Pancreas (tissue), 10 donors: ENCODE data around the gene CSTPP1. TPM values are rescaled to one million over a fixed set of nuclear protein-coding genes. Genes with fewer than 3 reads are reported as not detected.
A peak's percentile ranks its signal among the peaks of the same experiment; 100 is the strongest.

Experiments used
- ATAC-seq, 4 donors: fragments of 200-7000 bp; cut with Tn5 transposase; one replicate each; pipeline versions ENCODE4 v1.8.0 to v1.9.1; 2020; ENCODE audit warnings: mild to moderate bottlenecking in 4 of 4, moderate library complexity in 4 of 4
- DNase-seq, 6 donors: peaks; one replicate each; pipeline ENCODE4 v3.0.0-alpha.2; 2020
- FAIRE-seq: peaks from 2 replicates; lab custom pipeline; 2012; peaks lifted over from hg19 to GRCh38; lab: Jason Lieb, UNC
- H3K27ac ChIP-seq, 4 donors: fragments of 200-600 bp; sonication (generic); 1 replicate in 3 of 4; 2 replicates in 1 of 4; pipeline versions ENCODE4 v1.5.0 to v1.8.0; 2020
- H3K27me3 ChIP-seq, 4 donors: fragments of 200-600 bp; one replicate each; pipeline ENCODE4 v1.8.0; 2021
- H3K36me3 ChIP-seq, 3 donors: fragments of 200-600 bp; sonication (generic) in 1 of 3; one replicate each; pipeline versions ENCODE4 v1.5.0 to v1.8.0; 2020 to 2021
- H3K4me1 ChIP-seq, 3 donors: fragments of 200-600 bp; one replicate each; pipeline ENCODE4 v1.8.0; 2021
- H3K4me3 ChIP-seq, 4 donors: fragments of 200-600 bp; sonication (generic) in 2 of 4; one replicate each; pipeline versions ENCODE4 v1.5.0 to v1.8.0; 2020 to 2021
- H3K9me3 ChIP-seq, 4 donors: fragments of 200-600 bp; one replicate each; pipeline ENCODE4 v1.8.0; 2021
- WGBS, 2 donors: extraction: QIAGEN DNeasy Blood & Tissue Kit; methylation state at CpG; one replicate each; pipeline ENCODE4 v1.1.7; 2013; 5-methylcytosine and 5-hydroxymethylcytosine counted together
- intact Hi-C, 3 donors: fragments of 100-400 bp; cut with DNase I; formaldehyde crosslinking; loops; one replicate each; pipeline versions ENCODE4 v1.11.1 to v1.14.2; 2022
- polyA plus RNA-seq, 2 donors: library from polyadenylated mRNA; stranded (reverse); fragments of 200-250 nt; gene quantifications; one replicate each; pipeline ENCODE4 v1.2.3, GENCODE V29; 2013
- total RNA-seq, 6 donors: library from RNA; stranded (reverse); fragmentation: NEBNext Ultra II Directional in 4 of 6; extraction: Animal tissue kit (Norgen Biotek cat#: 25700) in 4 of 6; gene quantifications; one replicate each; pipeline versions ENCODE4 v1.2.1 to v1.2.4, GENCODE V29; 2021 to 2023
- TF ChIP-seq, protein P1 (sequence below), 4 donors: fragments of 200-600 bp; sonication (generic) in 3 of 4; IDR thresholded peaks; one replicate each; pipeline versions ENCODE4 v1.5.0 to v1.8.0; 2021; ENCODE audit warnings: antibody characterized with exemption in 4 of 4
- donor health status: healthy with polysubstance abuse.
- donor health status: DM: no; HTN: no; CAD: no; lungs with moderate emphysema.
- donor health status: DM: no; HTN: no; CAD: no.
- donor health status: control.
- donor health status: control.
- donor health status: Bipolar disorder and iron deficiency.
- donor health status: DM: yes; HTN: yes; CAD: no.
- donor health status: DM: no; HTN: no; CAD: no.
- donor health status: DM: no; HTN: no; CAD: no.
- donor health status: DM: yes; HTN: yes; CAD: no.

CSTPP1 gene
- total and polyA plus RNA-seq, 8 donors = 9.7 to 23.6 (median 14.0) TPM

DNA sequence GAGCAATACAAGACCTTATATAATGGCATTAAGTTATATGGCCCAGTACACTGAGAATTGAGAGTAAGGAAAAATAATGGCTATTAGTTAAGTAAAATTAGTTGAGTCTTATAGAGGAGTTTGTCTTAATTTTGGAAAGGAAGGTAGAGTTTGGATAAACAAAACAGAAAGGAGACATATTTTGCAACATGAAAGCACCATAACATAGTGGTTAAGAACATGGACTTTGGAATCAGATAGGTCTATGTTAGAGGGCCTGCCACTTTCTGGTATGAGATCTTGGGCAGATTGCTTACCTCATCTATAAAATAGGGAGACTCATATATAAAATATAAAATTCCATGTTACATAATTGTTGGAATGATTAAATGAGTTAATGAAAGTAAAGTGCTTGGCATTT, 68.9 kb downstream of the CSTPP1 start:
- H3K27me3 ChIP-seq = no peaks in the 10 kb centered on the region
- peaks cover 13 to 34% (median 17%) of the 10 kb centered on the region in 3 donors for H3K4me1 ChIP-seq
- no peaks in the 10 kb centered on the region for H3K9me3 ChIP-seq
- FAIRE-seq = no peak
- no peak overlapping the region for H3K4me3 ChIP-seq
- TF ChIP-seq, protein P1, sequence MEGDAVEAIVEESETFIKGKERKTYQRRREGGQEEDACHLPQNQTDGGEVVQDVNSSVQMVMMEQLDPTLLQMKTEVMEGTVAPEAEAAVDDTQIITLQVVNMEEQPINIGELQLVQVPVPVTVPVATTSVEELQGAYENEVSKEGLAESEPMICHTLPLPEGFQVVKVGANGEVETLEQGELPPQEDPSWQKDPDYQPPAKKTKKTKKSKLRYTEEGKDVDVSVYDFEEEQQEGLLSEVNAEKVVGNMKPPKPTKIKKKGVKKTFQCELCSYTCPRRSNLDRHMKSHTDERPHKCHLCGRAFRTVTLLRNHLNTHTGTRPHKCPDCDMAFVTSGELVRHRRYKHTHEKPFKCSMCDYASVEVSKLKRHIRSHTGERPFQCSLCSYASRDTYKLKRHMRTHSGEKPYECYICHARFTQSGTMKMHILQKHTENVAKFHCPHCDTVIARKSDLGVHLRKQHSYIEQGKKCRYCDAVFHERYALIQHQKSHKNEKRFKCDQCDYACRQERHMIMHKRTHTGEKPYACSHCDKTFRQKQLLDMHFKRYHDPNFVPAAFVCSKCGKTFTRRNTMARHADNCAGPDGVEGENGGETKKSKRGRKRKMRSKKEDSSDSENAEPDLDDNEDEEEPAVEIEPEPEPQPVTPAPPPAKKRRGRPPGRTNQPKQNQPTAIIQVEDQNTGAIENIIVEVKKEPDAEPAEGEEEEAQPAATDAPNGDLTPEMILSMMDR (IDR thresholded peaks at IDR 0.05) = no peak
- DNase-seq = no peak
- peak overlapping the region in 2 of 4 donors; percentile 55 to 59 for H3K27ac ChIP-seq
- ATAC-seq = peak in 2 of 4 donors; percentile 29 to 40
- intact Hi-C loops = no loop called here
- no peaks in the 10 kb centered on the region for H3K36me3 ChIP-seq

DNA sequence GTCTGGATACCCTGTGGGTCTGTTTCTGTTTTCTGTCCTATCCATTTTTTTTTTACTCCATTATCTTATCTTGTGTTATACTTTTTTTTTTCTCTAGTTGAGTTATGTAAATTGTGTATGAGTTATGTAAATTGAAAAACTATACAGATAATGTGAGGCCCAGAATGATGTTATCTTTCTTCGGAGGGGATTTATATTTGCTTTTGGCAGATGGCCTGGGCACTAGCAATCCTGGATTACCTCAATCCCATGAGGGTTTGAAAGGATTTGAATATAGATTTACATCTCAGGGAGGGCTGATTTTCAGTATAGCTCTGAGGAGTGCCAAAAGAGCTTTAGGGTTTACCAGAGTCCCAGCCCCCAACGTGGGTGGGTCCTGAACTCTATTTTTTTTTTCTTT, 71.0 kb downstream of the CSTPP1 start:
- WGBS, 2 donors = 41 to 50% methylated on average over 2 of the region's 2 CpGs
- Histone ChIP-seq H3K4me1 (peaks cover 13 to 32% (median 17%) of the 10 kb centered on the region in 3 donors), H3K36me3 (no peaks in the 10 kb centered on the region), H3K9me3 (no peaks in the 10 kb centered on the region), H3K27ac (no peak overlapping the region), H3K27me3 (no peaks in the 10 kb centered on the region), H3K4me3 (no peak overlapping the region)
- DNase-seq (no peak), ATAC-seq (no peak), FAIRE-seq (no peak)
- intact Hi-C loops = no loop called here
- TF ChIP-seq, protein P1 (IDR thresholded peaks at IDR 0.05) = no peak

DNA sequence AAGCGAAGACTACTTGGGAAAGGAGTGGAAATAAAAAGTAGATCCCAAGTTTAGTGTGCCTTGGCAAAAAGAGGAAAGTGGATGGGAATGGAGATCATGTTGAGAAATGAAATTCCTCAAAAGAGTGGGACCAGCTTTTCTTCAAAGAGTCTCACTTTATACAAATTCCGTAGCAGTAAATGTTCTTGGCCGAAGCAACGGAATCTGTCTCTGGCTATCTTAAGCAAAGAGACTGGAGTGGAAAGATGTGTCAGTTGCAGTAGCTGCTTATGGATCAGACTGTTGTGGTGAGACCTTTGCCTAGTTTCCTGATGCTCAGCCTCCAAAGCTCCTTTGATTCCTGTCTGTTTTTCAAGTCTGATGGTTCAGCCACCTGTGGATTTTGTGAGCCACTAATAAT, 73.6 kb downstream of the CSTPP1 start:
- Histone ChIP-seq H3K36me3 (no peaks in the 10 kb centered on the region), H3K27ac (no peak overlapping the region), H3K9me3 (no peaks in the 10 kb centered on the region), H3K4me1 (peaks cover 5 to 9% (median 8%) of the 10 kb centered on the region in 3 donors), H3K4me3 (no peak overlapping the region), H3K27me3 (no peaks in the 10 kb centered on the region)
- DNase-seq = no peak
- FAIRE-seq = peak; percentile 13
- TF ChIP-seq, protein P1 (IDR thresholded peaks at IDR 0.05) = no peak
- 52 to 64% methylated on average over 4 of the region's 4 CpGs for WGBS, 2 donors
- intact Hi-C loops = loop anchor here in 1 of 3 donors (10.0 kb wide), 1 partner anchor 145 kb away; no protein-coding TSS in a partner anchor
- ATAC-seq = peak in 1 of 4 donors; percentile 59

DNA sequence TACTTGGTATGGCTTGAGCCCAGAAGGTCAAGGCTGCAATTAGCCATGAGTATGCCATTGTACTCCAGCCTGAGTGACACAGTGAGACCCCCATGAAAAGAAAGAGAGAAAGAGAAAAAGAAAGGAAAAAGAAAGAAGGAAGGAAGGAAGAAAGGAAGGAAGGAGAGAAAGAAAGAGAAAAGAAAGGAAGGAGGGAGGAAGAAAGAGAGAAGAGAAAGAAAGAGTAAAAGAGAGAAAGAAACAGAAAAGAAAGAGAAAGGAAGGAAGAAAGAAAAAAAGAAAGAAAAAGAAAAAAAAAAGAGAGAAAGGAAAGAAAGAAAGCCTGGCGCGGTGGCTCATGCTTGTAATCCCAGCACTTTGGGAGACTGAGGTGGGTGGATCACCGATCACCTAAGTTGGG, 77.5 kb downstream of the CSTPP1 start:
- WGBS, 2 donors = 96 to 100% methylated on average over 3 of the region's 3 CpGs
- ATAC-seq = no peak

DNA sequence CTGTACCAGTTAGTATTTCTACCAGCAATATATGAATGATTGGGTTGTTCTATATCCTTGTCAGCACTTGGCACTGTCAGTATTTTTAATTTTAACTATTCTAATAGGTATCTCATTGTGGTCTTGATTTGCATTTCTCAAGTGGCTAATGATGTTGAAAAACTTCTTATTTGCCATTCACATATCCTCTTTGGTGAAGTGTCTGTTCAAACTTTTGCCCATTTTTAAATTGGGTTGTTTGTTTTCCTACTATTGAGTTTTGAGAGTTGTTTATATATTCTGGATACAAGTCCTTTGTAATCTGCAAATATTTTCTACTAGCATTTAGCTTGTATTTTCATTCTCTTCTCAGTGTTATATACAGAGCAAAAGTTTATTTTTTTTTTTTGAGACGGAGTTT, 82.1 kb downstream of the CSTPP1 start:
- TF ChIP-seq, protein P1 (IDR thresholded peaks at IDR 0.05) = no peak
- DNase-seq = no peak
- H3K36me3 ChIP-seq = no peaks in the 10 kb centered on the region
- H3K4me3 ChIP-seq = no peak overlapping the region
- H3K27me3 ChIP-seq = no peaks in the 10 kb centered on the region
- intact Hi-C loops = loop anchor here in 1 of 3 donors (10.0 kb wide), 1 partner anchor 136 kb away; no protein-coding TSS in a partner anchor
- FAIRE-seq = no peak
- ATAC-seq = no peak
- no peaks in the 10 kb centered on the region for H3K9me3 ChIP-seq
- H3K4me1 ChIP-seq = no peaks in the 10 kb centered on the region
- no peak overlapping the region for H3K27ac ChIP-seq
- 100% methylated on average over 1 of the region's 1 CpG for WGBS, 2 donors

More for the DNA sequence above, 77.5 kb downstream of the CSTPP1 start:
- no peak overlapping the region for H3K27ac ChIP-seq
- no peak overlapping the region for H3K4me3 ChIP-seq
- H3K4me1 ChIP-seq = no peaks in the 10 kb centered on the region
- no peaks in the 10 kb centered on the region for H3K36me3 ChIP-seq
- intact Hi-C loops = loop anchor here in 1 of 3 donors (10.0 kb wide), 1 partner anchor 141 kb away; no protein-coding TSS in a partner anchor
- H3K27me3 ChIP-seq = no peaks in the 10 kb centered on the region
- FAIRE-seq = no peak
- DNase-seq = no peak
- H3K9me3 ChIP-seq = no peaks in the 10 kb centered on the region
- TF ChIP-seq, protein P1 (IDR thresholded peaks at IDR 0.05) = no peak
